Fibroblast of lung (primary cell): Measurements from ENCODE around the gene PDLIM4. TPM values are rescaled to one million over a fixed set of nuclear protein-coding genes. Genes with fewer than 3 reads are reported as not detected.

ENCODE experiments used
- DNase-seq, 2 donors: peaks; one replicate each; pipeline versions ENCODE4 v3.0.0 to v3.0.0-alpha.2; 2010; ENCODE audit warnings: low read depth in 2 of 2
- H2AFZ ChIP-seq: 2 replicates; pipeline ENCODE4 v1.5.1; 2012; ENCODE audit warnings: low read length, control low read depth, inconsistent platforms
- H3K27ac ChIP-seq: 2 replicates; pipeline ENCODE4 v1.5.1; 2011; ENCODE audit warnings: low read length, control low read depth; ENCODE audit not compliant: insufficient read depth
- H3K27me3 ChIP-seq: 2 replicates; pipeline ENCODE4 v1.5.1; 2011; ENCODE audit warnings: mild to moderate bottlenecking, low read length; ENCODE audit not compliant: control insufficient read depth, insufficient read depth
- H3K36me3 ChIP-seq: 2 replicates; pipeline ENCODE4 v1.5.1; 2011; ENCODE audit warnings: low read length; ENCODE audit not compliant: control insufficient read depth, insufficient read depth
- H3K4me1 ChIP-seq: 2 replicates; pipeline ENCODE4 v1.5.1; 2011; ENCODE audit warnings: low read length; ENCODE audit not compliant: control insufficient read depth, insufficient read depth; ENCODE audit errors: extremely low read depth
- H3K4me2 ChIP-seq: 2 replicates; pipeline ENCODE4 v1.5.1; 2011; ENCODE audit warnings: low read length, control low read depth; ENCODE audit not compliant: insufficient read depth; ENCODE audit errors: extremely low read depth
- H3K4me3 ChIP-seq, 4 experiments: fragments of 200-600 bp in 1 of 4; sonication (generic) in 1 of 4; replicated peaks in 1 of 4; 2 replicates each; pipeline ENCODE4 v1.5.1; 2011 to 2016; ENCODE audit warnings: low read length in 4 of 4, low read depth in 3 of 4, mild to moderate bottlenecking in 3 of 4, control low read depth in 2 of 4, inconsistent platforms in 1 of 4, mixed read lengths in 1 of 4; ENCODE audit not compliant: insufficient read depth in 1 of 4; ENCODE audit errors: control extremely low read depth in 1 of 4
- H3K79me2 ChIP-seq: 2 replicates; pipeline ENCODE4 v1.5.1; 2012; ENCODE audit warnings: mild to moderate bottlenecking, low read length, inconsistent platforms; ENCODE audit not compliant: control insufficient read depth, insufficient read depth
- H3K9ac ChIP-seq: 2 replicates; pipeline ENCODE4 v1.5.1; 2011; ENCODE audit warnings: mild to moderate bottlenecking, low read length, control low read depth; ENCODE audit not compliant: insufficient read depth
- H3K9me3 ChIP-seq: 2 replicates; pipeline ENCODE4 v1.5.1; 2012; ENCODE audit warnings: low read depth, low read length; ENCODE audit not compliant: control insufficient read depth, insufficient read depth
- H4K20me1 ChIP-seq: 2 replicates; pipeline ENCODE4 v1.5.1; 2011; ENCODE audit warnings: low read length; ENCODE audit not compliant: control insufficient read depth, insufficient read depth; ENCODE audit errors: extremely low read depth
- CTCF ChIP-seq, 2 donors: IDR thresholded peaks in 1 of 2; conservative IDR thresholded peaks in 1 of 2; 1 replicate in 1 of 2; 2 replicates in 1 of 2; pipeline ENCODE4 v1.5.1; 2011 to 2012; ENCODE audit warnings: low read length in 2 of 2, control low read depth in 1 of 2, inconsistent platforms in 1 of 2, low read depth in 1 of 2, mild to moderate bottlenecking in 1 of 2
- EZH2 ChIP-seq: IDR thresholded peaks from 2 replicates; pipeline ENCODE4 v1.5.1; 2012; ENCODE audit warnings: low read length, control low read depth, mild to moderate bottlenecking; ENCODE audit errors: missing control alignments
- polyA plus RNA-seq, 2 donors: library from polyadenylated mRNA; depleted of rRNA in 1 of 2; stranded (reverse) in 1 of 2; unstranded in 1 of 2; fragments of >200 nt; gene quantifications; 2 replicates each; pipeline ENCODE4 v1.2.1, GENCODE V29; 2011 to 2012; ENCODE audit warnings: missing spikeins in 1 of 2
- total RNA-seq: library from RNA; depleted of rRNA; stranded (reverse); fragments of >200 nt; gene quantifications from 2 replicates; pipeline ENCODE4 v1.2.1, GENCODE V29; 2014

PDLIM4 gene
- total and polyA plus RNA-seq, 2 donors (not counting 1 experiment from before 2014, with no cell fraction given): 10.7 to 67.2 TPM

- H3K4me1 ChIP-seq: no peaks in the 10 kb centered on the region
- H2AFZ ChIP-seq: no peak overlapping the region
- no peak for TF ChIP-seq EZH2
- no peak for TF ChIP-seq CTCF (conservative IDR thresholded peaks at IDR 0.05 in 1 of 2, IDR thresholded peaks at IDR 0.05 in 1 of 2; ENCODE audit: low read depth in 1 of 2, low read length in 2 of 2)
- H3K27me3 ChIP-seq: no peaks in the 10 kb centered on the region
- no peak overlapping the region for H3K27ac ChIP-seq
- no peaks in the 10 kb centered on the region for H3K36me3 ChIP-seq
- no peak overlapping the region for H3K4me2 ChIP-seq
- no peaks in the 10 kb centered on the region for H4K20me1 ChIP-seq
- no peak for DNase-seq
- H3K9me3 ChIP-seq: no peaks in the 10 kb centered on the region
- H3K9ac ChIP-seq: no peak overlapping the region
- no peak overlapping the region for H3K4me3 ChIP-seq
- H3K79me2 ChIP-seq: no peaks in the 10 kb centered on the region
Measured at GRCh38 chr5:132250547-132250946, 6.9 kb upstream of the PDLIM4 start.

GRCh38 chr5:132251220-132251725 lies 6.2 kb upstream of the PDLIM4 start:
- no peaks in the 10 kb centered on the region for H3K79me2 ChIP-seq
- H3K27ac ChIP-seq: no peak overlapping the region
- H4K20me1 ChIP-seq: no peaks in the 10 kb centered on the region
- H3K36me3 ChIP-seq: no peaks in the 10 kb centered on the region
- no peaks in the 10 kb centered on the region for H3K27me3 ChIP-seq
- no peak overlapping the region for H3K9ac ChIP-seq
- H2AFZ ChIP-seq: no peak overlapping the region
- no peak overlapping the region for H3K4me2 ChIP-seq
- H3K4me1 ChIP-seq: no peaks in the 10 kb centered on the region
- no peak overlapping the region for H3K4me3 ChIP-seq
- TF ChIP-seq EZH2: no peak
- no peak for TF ChIP-seq CTCF (conservative IDR thresholded peaks at IDR 0.05 in 1 of 2, IDR thresholded peaks at IDR 0.05 in 1 of 2; ENCODE audit: low read depth in 1 of 2, low read length in 2 of 2)
- no peaks in the 10 kb centered on the region for H3K9me3 ChIP-seq
- peak in 1 of 2 donors; percentile 63 for DNase-seq

DNA sequence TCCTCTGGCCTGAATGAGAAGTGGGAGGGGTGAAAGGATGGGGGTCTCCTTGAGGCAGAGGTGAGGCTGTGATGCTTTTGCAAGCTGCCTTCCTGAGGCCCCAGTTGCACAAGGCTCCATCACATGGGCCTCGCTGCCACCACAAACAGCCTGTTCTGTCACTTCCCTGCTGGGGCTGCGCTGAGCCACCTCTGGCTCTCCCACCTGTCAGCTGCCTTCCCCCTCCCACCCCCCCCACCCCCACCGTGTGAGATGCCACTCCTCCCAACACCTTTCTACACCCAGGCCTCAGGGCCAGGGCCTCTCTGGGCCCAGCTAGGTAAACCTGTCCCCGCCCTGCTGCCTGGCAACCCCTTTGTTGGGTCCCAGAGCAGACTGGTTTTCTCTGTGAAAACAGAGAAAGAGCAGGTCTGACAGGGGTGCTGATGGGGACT lies 4.5 kb upstream of the PDLIM4 start:
- Histone ChIP-seq H3K9ac (no peak overlapping the region), H4K20me1 (no peaks in the 10 kb centered on the region), H2AFZ (no peak overlapping the region), H3K36me3 (no peaks in the 10 kb centered on the region), H3K27ac (no peak overlapping the region), H3K4me1 (no peaks in the 10 kb centered on the region), H3K27me3 (no peaks in the 10 kb centered on the region), H3K79me2 (no peaks in the 10 kb centered on the region), H3K4me2 (no peak overlapping the region), H3K9me3 (no peaks in the 10 kb centered on the region), H3K4me3 (no peak overlapping the region)
- no peak for TF ChIP-seq CTCF (conservative IDR thresholded peaks at IDR 0.05 in 1 of 2, IDR thresholded peaks at IDR 0.05 in 1 of 2; ENCODE audit: low read depth in 1 of 2, low read length in 2 of 2)
- no peak for TF ChIP-seq EZH2
- no peak for DNase-seq
